Measurements from ENCODE around the gene MGAT5. TPM values are rescaled to one million over a fixed set of nuclear protein-coding genes. Genes with fewer than 3 reads are reported as not detected.

Gene MGAT5
- total and polyA plus RNA-seq, 7 experiments from 2014 or later = 5.3 to 48.0 (median 40.0) TPM

GRCh38 chr2:134208825-134209224 lies 45.0 kb upstream of the MGAT5 start:
- ATAC-seq (no peak), DNase-seq (no peak)
- H3K27me3 ChIP-seq (ENCODE audit: control insufficient read depth in 2 of 2, insufficient read depth in 2 of 2, low read length in 2 of 2) = no peaks in the 10 kb centered on the region
- Mint-ChIP-seq H3K27me3 (no peaks in the 10 kb centered on the region), H3K9me3 (peaks cover 0 to 7% (median 0%) of the 10 kb centered on the region in 11 donors), H3K36me3 (peaks cover 0 to 5% (median 0%) of the 10 kb centered on the region in 5 donors), H3K27ac (peak overlapping the region in 1 of 9 donors; percentile 26), H3K4me3 (no peak overlapping the region), H3K4me1 (peaks cover 4 to 21% (median 10%) of the 10 kb centered on the region in 7 donors)
- H3K9me3 ChIP-seq (ENCODE audit: control insufficient read depth in 2 of 3, low read length in 3 of 3) = no peaks in the 10 kb centered on the region
- ChIA-PET CTCF (interaction anchor here (0.6 to 4.4 kb wide), 8 partner anchors 10 to 213 kb away, joined by 3 to 93 read pairs (median 8); no protein-coding TSS in a partner anchor), POLR2A (interaction anchor here (0.6 to 4.4 kb wide), 3 partner anchors 20 to 89 kb away, joined by 3 to 35 read pairs (median 3); no protein-coding TSS in a partner anchor)
- no peaks in the 10 kb centered on the region for H3K36me3 ChIP-seq (ENCODE audit: control insufficient read depth in 2 of 3, insufficient read depth in 3 of 3, low read length in 3 of 3)
- intact Hi-C loops (cut with micrococcal nuclease) = loop anchor here (5.0 kb wide), 4 partner anchors 38 to 322 kb away; no protein-coding TSS in a partner anchor
- no peak overlapping the region for H3K27ac ChIP-seq (ENCODE audit: low read depth, low read length)
- H3K4me3 ChIP-seq (ENCODE audit: low read length) = no peak overlapping the region
- H3K4me1 ChIP-seq (ENCODE audit: control insufficient read depth in 2 of 2, insufficient read depth in 2 of 2, low read length in 2 of 2) = peaks cover 21 to 34% of the 10 kb centered on the region in 2 donors

DNA sequence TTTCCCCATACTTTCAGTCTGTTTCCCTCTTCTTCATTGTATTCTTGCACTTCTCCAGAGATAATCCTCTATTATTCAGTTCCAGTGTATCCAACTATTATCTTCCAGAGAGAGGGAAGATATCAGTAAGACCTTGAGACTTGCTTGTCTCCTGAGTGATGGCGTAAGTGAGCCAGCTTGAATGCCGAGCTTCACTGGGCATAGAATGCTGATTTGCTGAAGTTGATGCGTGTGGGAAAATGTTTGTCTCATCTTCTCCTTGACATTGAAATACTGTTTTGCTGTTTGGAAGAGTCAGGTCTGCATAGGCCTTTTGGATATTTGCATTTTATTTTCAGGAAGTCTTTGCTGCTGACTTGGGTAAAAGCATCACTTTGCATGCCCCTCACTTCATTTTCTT lies 41.1 kb upstream of the MGAT5 start:
- Mint-ChIP-seq H3K36me3 (peaks cover 5 to 12% (median 10%) of the 10 kb centered on the region in 5 donors), H3K4me1 (peaks cover 16 to 33% (median 28%) of the 10 kb centered on the region in 7 donors), H3K27ac (no peak overlapping the region), H3K9me3 (peaks cover 0 to 17% (median 0%) of the 10 kb centered on the region in 11 donors), H3K27me3 (no peaks in the 10 kb centered on the region), H3K4me3 (no peak overlapping the region)
- H3K9me3 ChIP-seq (ENCODE audit: control insufficient read depth in 2 of 3, low read length in 3 of 3) = no peaks in the 10 kb centered on the region
- H3K27me3 ChIP-seq (ENCODE audit: control insufficient read depth in 2 of 2, insufficient read depth in 2 of 2, low read length in 2 of 2) = no peaks in the 10 kb centered on the region
- POLR2A ChIA-PET = no interaction called here
- CTCF ChIA-PET = no interaction called here
- DNase-seq (no peak), ATAC-seq (no peak)
- no peak overlapping the region for H3K4me3 ChIP-seq (ENCODE audit: low read length)
- no peaks in the 10 kb centered on the region for H3K36me3 ChIP-seq (ENCODE audit: control insufficient read depth in 2 of 3, insufficient read depth in 3 of 3, low read length in 3 of 3)
- H3K27ac ChIP-seq (ENCODE audit: low read depth, low read length) = no peak overlapping the region
- H3K4me1 ChIP-seq (ENCODE audit: control insufficient read depth in 2 of 2, insufficient read depth in 2 of 2, low read length in 2 of 2) = peaks cover 18% of the 10 kb centered on the region in 2 donors
- intact Hi-C loops (cut with micrococcal nuclease) = no loop called here

GRCh38 chr2:134216152-134216829 lies 37.6 kb upstream of the MGAT5 start:
- Histone ChIP-seq H3K27me3 (ENCODE audit: control insufficient read depth in 2 of 2, insufficient read depth in 2 of 2, low read length in 2 of 2) (no peaks in the 10 kb centered on the region), H3K36me3 (ENCODE audit: control insufficient read depth in 2 of 3, insufficient read depth in 3 of 3, low read length in 3 of 3) (no peaks in the 10 kb centered on the region), H3K27ac (ENCODE audit: low read depth, low read length) (no peak overlapping the region), H3K4me1 (ENCODE audit: control insufficient read depth in 2 of 2, insufficient read depth in 2 of 2, low read length in 2 of 2) (peaks cover 43 to 47% of the 10 kb centered on the region in 2 donors), H3K9me3 (ENCODE audit: control insufficient read depth in 2 of 3, low read length in 3 of 3) (no peaks in the 10 kb centered on the region), H3K4me3 (ENCODE audit: low read length) (no peak overlapping the region)
- DNase-seq (no peak), ATAC-seq (no peak)
- Mint-ChIP-seq H3K27me3 (no peaks in the 10 kb centered on the region), H3K9me3 (peaks cover 0 to 17% (median 0%) of the 10 kb centered on the region in 11 donors), H3K4me1 (peaks cover 45 to 67% (median 59%) of the 10 kb centered on the region in 7 donors), H3K27ac (peak overlapping the region in 7 of 9 donors; percentile 1 to 92 (median 74)), H3K36me3 (peaks cover 5 to 12% (median 10%) of the 10 kb centered on the region in 5 donors), H3K4me3 (peak overlapping the region in 8 of 10 donors; percentile 4 to 81 (median 71))
- intact Hi-C loops (cut with micrococcal nuclease) = loop anchor here in 1 of 2 donors (5.0 kb wide), 1 partner anchor 34 kb away; no protein-coding TSS in a partner anchor
- ChIA-PET POLR2A (no interaction called here), CTCF (interaction anchor here (0.5 to 4.4 kb wide), 3 partner anchors 10 to 98 kb away, joined by 3 to 26 read pairs (median 4); no protein-coding TSS in a partner anchor)

DNA sequence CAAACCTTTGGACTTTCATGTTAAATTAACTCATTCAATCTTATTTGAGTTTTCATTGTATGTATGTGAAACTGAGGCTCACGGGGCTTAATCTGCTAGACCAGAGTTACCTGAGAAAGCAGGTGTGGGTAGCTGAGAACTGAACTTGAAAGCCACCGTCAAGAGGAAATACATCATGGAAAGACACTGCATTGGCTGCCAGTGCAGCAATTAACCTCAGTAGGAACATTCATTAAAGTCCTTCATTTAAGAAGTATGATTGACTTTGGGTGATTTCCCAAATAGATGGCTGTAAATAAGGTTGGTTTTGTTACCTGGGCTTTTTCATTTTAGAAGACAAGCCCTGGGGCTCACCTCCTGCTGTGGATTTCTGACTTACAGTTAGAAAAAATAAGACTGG lies 36.5 kb upstream of the MGAT5 start:
- no peaks in the 10 kb centered on the region for H3K9me3 ChIP-seq (ENCODE audit: control insufficient read depth in 2 of 3, low read length in 3 of 3)
- Mint-ChIP-seq H3K9me3 (peaks cover 0 to 16% (median 0%) of the 10 kb centered on the region in 11 donors), H3K27ac (peak overlapping the region in 8 of 9 donors; percentile 73 to 92 (median 88)), H3K4me3 (peak overlapping the region in 7 of 10 donors; percentile 71 to 81 (median 75)), H3K4me1 (peaks cover 45 to 70% (median 62%) of the 10 kb centered on the region in 7 donors), H3K36me3 (peaks cover 5 to 12% (median 10%) of the 10 kb centered on the region in 5 donors), H3K27me3 (no peaks in the 10 kb centered on the region)
- H3K4me1 ChIP-seq (ENCODE audit: control insufficient read depth in 2 of 2, insufficient read depth in 2 of 2, low read length in 2 of 2) = peaks cover 43 to 47% of the 10 kb centered on the region in 2 donors
- intact Hi-C loops (cut with micrococcal nuclease) = loop anchor here in 1 of 2 donors (5.0 kb wide), 1 partner anchor 35 kb away; no protein-coding TSS in a partner anchor
- no peaks in the 10 kb centered on the region for H3K27me3 ChIP-seq (ENCODE audit: control insufficient read depth in 2 of 2, insufficient read depth in 2 of 2, low read length in 2 of 2)
- CTCF ChIA-PET = interaction anchor here (1.2 to 4.4 kb wide), 2 partner anchors 11 to 99 kb away, joined by 3 to 26 read pairs; no protein-coding TSS in a partner anchor
- ATAC-seq (no peak), DNase-seq (peak in 4 of 9 donors; percentile 14 to 28 (median 25))
- no peak overlapping the region for H3K4me3 ChIP-seq (ENCODE audit: low read length)
- no peaks in the 10 kb centered on the region for H3K36me3 ChIP-seq (ENCODE audit: control insufficient read depth in 2 of 3, insufficient read depth in 3 of 3, low read length in 3 of 3)
- no peak overlapping the region for H3K27ac ChIP-seq (ENCODE audit: low read depth, low read length)
- POLR2A ChIA-PET = no interaction called here

DNA sequence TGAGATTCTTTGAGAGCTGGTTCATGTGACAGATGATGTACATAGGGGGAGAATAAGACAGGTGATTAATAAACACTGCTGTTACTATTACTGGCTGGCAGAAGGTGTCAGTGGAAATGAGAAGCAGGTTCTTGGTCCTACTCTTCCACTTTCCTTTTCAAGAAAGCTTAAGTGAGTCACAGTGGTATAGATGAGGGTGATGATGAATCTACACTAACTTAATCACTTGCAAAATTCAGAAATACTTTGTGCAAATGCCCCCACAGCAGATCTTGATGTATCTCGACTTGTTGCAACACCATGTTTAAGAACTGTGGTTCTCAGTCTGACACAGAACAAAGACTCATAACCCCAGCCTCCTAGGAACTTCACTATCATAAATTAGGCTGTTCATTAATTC lies 35.9 kb upstream of the MGAT5 start:
- CTCF ChIA-PET = interaction anchor here (0.9 to 4.4 kb wide), 3 partner anchors 11 to 194 kb away, joined by 3 to 26 read pairs (median 4); no protein-coding TSS in a partner anchor
- DNase-seq = no peak
- no peaks in the 10 kb centered on the region for H3K27me3 Mint-ChIP-seq
- H3K36me3 Mint-ChIP-seq = peaks cover 5 to 10% (median 8%) of the 10 kb centered on the region in 5 donors
- POLR2A ChIA-PET = no interaction called here
- Histone ChIP-seq H3K4me1 (ENCODE audit: control insufficient read depth in 2 of 2, insufficient read depth in 2 of 2, low read length in 2 of 2) (peaks cover 43 to 47% of the 10 kb centered on the region in 2 donors), H3K4me3 (ENCODE audit: low read length) (no peak overlapping the region), H3K27me3 (ENCODE audit: control insufficient read depth in 2 of 2, insufficient read depth in 2 of 2, low read length in 2 of 2) (no peaks in the 10 kb centered on the region), H3K36me3 (ENCODE audit: control insufficient read depth in 2 of 3, insufficient read depth in 3 of 3, low read length in 3 of 3) (no peaks in the 10 kb centered on the region), H3K9me3 (ENCODE audit: control insufficient read depth in 2 of 3, low read length in 3 of 3) (no peaks in the 10 kb centered on the region), H3K27ac (ENCODE audit: low read depth, low read length) (no peak overlapping the region)
- H3K4me3 Mint-ChIP-seq = peak overlapping the region; percentile 18 to 81 (median 72)
- intact Hi-C loops (cut with micrococcal nuclease) = loop anchor here in 1 of 2 donors (5.0 kb wide), 1 partner anchor 36 kb away; no protein-coding TSS in a partner anchor
- H3K4me1 Mint-ChIP-seq = peaks cover 45 to 69% (median 60%) of the 10 kb centered on the region in 7 donors
- H3K9me3 Mint-ChIP-seq = peaks cover 0 to 10% (median 0%) of the 10 kb centered on the region in 11 donors
- ATAC-seq = peak; percentile 67
- peak overlapping the region; percentile 73 to 94 (median 89) for H3K27ac Mint-ChIP-seq

- Mint-ChIP-seq H3K4me1 (peaks cover 45 to 69% (median 62%) of the 10 kb centered on the region in 7 donors), H3K27ac (peak overlapping the region; percentile 73 to 94 (median 89)), H3K36me3 (peaks cover 5 to 10% (median 7%) of the 10 kb centered on the region in 5 donors), H3K4me3 (peak overlapping the region; percentile 18 to 81 (median 72)), H3K9me3 (peaks cover 0 to 10% (median 0%) of the 10 kb centered on the region in 11 donors), H3K27me3 (no peaks in the 10 kb centered on the region)
- no peak overlapping the region for H3K27ac ChIP-seq (ENCODE audit: low read depth, low read length)
- DNase-seq = no peak
- ChIA-PET CTCF (interaction anchor here (0.9 to 4.4 kb wide), 4 partner anchors 11 to 193 kb away, joined by 3 to 26 read pairs (median 4); no protein-coding TSS in a partner anchor), POLR2A (interaction anchor here (0.8 kb wide), 1 partner anchor 17 kb away, joined by 6 read pairs; no protein-coding TSS in a partner anchor)
- no peaks in the 10 kb centered on the region for H3K27me3 ChIP-seq (ENCODE audit: control insufficient read depth in 2 of 2, insufficient read depth in 2 of 2, low read length in 2 of 2)
- intact Hi-C loops (cut with micrococcal nuclease) = loop anchor here in 1 of 2 donors (5.0 kb wide), 1 partner anchor 36 kb away; no protein-coding TSS in a partner anchor
- H3K4me3 ChIP-seq (ENCODE audit: low read length) = peak overlapping the region; percentile 27
- no peaks in the 10 kb centered on the region for H3K36me3 ChIP-seq (ENCODE audit: control insufficient read depth in 2 of 3, insufficient read depth in 3 of 3, low read length in 3 of 3)
- ATAC-seq = peak; percentile 31
- peaks cover 43 to 47% of the 10 kb centered on the region in 2 donors for H3K4me1 ChIP-seq (ENCODE audit: control insufficient read depth in 2 of 2, insufficient read depth in 2 of 2, low read length in 2 of 2)
- H3K9me3 ChIP-seq (ENCODE audit: control insufficient read depth in 2 of 3, low read length in 3 of 3) = no peaks in the 10 kb centered on the region
These were observed 35.5 kb upstream of the MGAT5 start for GRCh38 chr2:134218414-134218813.

Data from naive thymus-derived CD4-positive, alpha-beta T cell (primary cell).